ENCODE measurements around the gene SLC22A12. TPM values are rescaled to one million over a fixed set of nuclear protein-coding genes. Genes with fewer than 3 reads are reported as not detected.

SLC22A12 gene
- total and polyA plus RNA-seq, 2 of the 8 experiments (the other 6 are each of a cell fraction or from before 2014, with no cell fraction given): not detected

- Histone ChIP-seq H2BK5ac (ENCODE audit: low read depth, low read length) (no peak overlapping the region), H3K4me2 (ENCODE audit: insufficient read depth in 1 of 2, low read depth in 2 of 2, low read length in 2 of 2) (peak overlapping the region; percentile 70 to 94), H3K27me3 (replicated peaks in 1 of 4; ENCODE audit: control insufficient read depth in 3 of 4, extremely low read depth in 1 of 4, insufficient read depth in 3 of 4, low read length in 3 of 4) (peaks cover 42 to 73% (median 67%) of the 10 kb centered on the region in 4 experiments), H3K79me1 (ENCODE audit: low read depth, low read length) (no peaks in the 10 kb centered on the region), H2BK12ac (ENCODE audit: low read depth, low read length) (no peak overlapping the region), H3K27ac (ENCODE audit: low read depth, low read length) (no peak overlapping the region), H3K9me3 (ENCODE audit: insufficient read depth in 2 of 2, low read depth in 1 of 2, low read length in 1 of 2) (no peaks in the 10 kb centered on the region; a peak in 1 of 4 replicates), H3K4me1 (replicated peaks in 1 of 4; ENCODE audit: control insufficient read depth in 3 of 4, insufficient read depth in 4 of 4, low read length in 3 of 4) (peaks cover 4 to 24% (median 12%) of the 10 kb centered on the region in 4 experiments), H2BK120ac (replicated peaks; ENCODE audit: low read depth, low read length) (no peak overlapping the region), H2AK5ac (ENCODE audit: low read depth, low read length) (no peak overlapping the region), H3K36me3 (ENCODE audit: control insufficient read depth in 2 of 4, insufficient read depth in 4 of 4, low read length in 3 of 4) (peaks cover 0 to 6% (median 0%) of the 10 kb centered on the region in 4 experiments; a peak in 1 of 8 replicates), H3K23ac (ENCODE audit: insufficient read length) (no peak overlapping the region), H2BK20ac (ENCODE audit: low read length) (no peak overlapping the region), H2AFZ (ENCODE audit: low read length) (no peak overlapping the region), H3K4ac (replicated peaks; ENCODE audit: insufficient read length, low read depth, low read length) (no peak overlapping the region), H3K4me3 (ENCODE audit: extremely low read depth in 1 of 4, insufficient read depth in 2 of 4, low read depth in 3 of 4, low read length in 4 of 4) (peak overlapping the region; percentile 29 to 73 (median 42); a peak in 7 of 8 replicates), H3K14ac (ENCODE audit: insufficient read length) (no peak overlapping the region), H3K9ac (replicated peaks in 1 of 4; ENCODE audit: extremely low read depth in 1 of 4, low read depth in 3 of 4, low read length in 3 of 4) (no peak overlapping the region), H4K5ac (ENCODE audit: insufficient read length, low read depth, low read length) (no peak overlapping the region), H3K23me2 (ENCODE audit: low read depth, low read length) (peaks cover 23% of the 10 kb centered on the region), H2BK15ac (ENCODE audit: low read length) (no peak overlapping the region), H4K20me1 (replicated peaks in 1 of 2; ENCODE audit: control insufficient read depth in 1 of 2, insufficient read depth in 2 of 2, low read length in 2 of 2) (peaks cover 2 to 9% of the 10 kb centered on the region in 2 experiments), H4K8ac (ENCODE audit: extremely low read depth, insufficient read depth, low read length) (no peak overlapping the region), H3K18ac (ENCODE audit: extremely low read depth, low read length) (peak overlapping the region; percentile 71), H3K56ac (replicated peaks; ENCODE audit: insufficient read length, low read depth, low read length) (no peak overlapping the region), H4K91ac (replicated peaks; ENCODE audit: insufficient read length, low read length) (no peak overlapping the region), H3K79me2 (ENCODE audit: control insufficient read depth in 1 of 2, insufficient read depth in 2 of 2, low read length in 2 of 2) (no peaks in the 10 kb centered on the region)
- FAIRE-seq (no peak), DNase-seq (ENCODE audit: low read depth in 1 of 2, low spot score in 2 of 2) (no peak)
- ChIA-PET CTCF (ENCODE audit: partially characterized antibody) (interaction anchor here (0.8 to 15.7 kb wide), 9 partner anchors 9 to 272 kb away, joined by 3 to 201 read pairs (median 5); no protein-coding TSS in a partner anchor), POLR2A (ENCODE audit: partially characterized antibody) (interaction anchor here (0.6 to 1.6 kb wide), 2 partner anchors 10 to 429 kb away, joined by 3 to 5 read pairs; no protein-coding TSS in a partner anchor)
- 0% methylated on average over 3 of the region's 36 CpGs; no CpG with 5 or more reads in 1 of the 2 experiments for WGBS, 2 experiments (ENCODE audit: extremely low coverage in 1 of 2, insufficient coverage in 1 of 2, insufficient read length in 1 of 2, insufficient replicate concordance in 2 of 2, low coverage in 1 of 2, low lambda C conversion rate in 2 of 2, missing lambda C conversion rate in 1 of 2)
- TF ChIP-seq RAD21 (IDR thresholded peaks at IDR 0.05 in 1 of 2, conservative IDR thresholded peaks at IDR 0.05 in 1 of 2; ENCODE audit: low read depth in 2 of 2, low read length in 2 of 2) (no peak), FOSL1 (IDR thresholded peaks at IDR 0.05; ENCODE audit: insufficient read depth, low read depth, low read length) (no peak), SUZ12 (IDR thresholded peaks at IDR 0.05; ENCODE audit: low read length) (no peak; the same call in 1 of the 2 replicates), SIN3A (conservative IDR thresholded peaks at IDR 0.05 in 1 of 2, IDR thresholded peaks at IDR 0.05 in 1 of 2; ENCODE audit: low read depth in 1 of 2, low read length in 2 of 2) (no peak), TAF7 (optimal IDR thresholded peaks at IDR 0.05; ENCODE audit: borderline replicate concordance, low read depth, low read length) (no peak), BCL11A (IDR thresholded peaks at IDR 0.05; ENCODE audit: low read depth in 2 of 2, low read length in 2 of 2) (no peak), KDM4A (IDR thresholded peaks at IDR 0.05; ENCODE audit: low read depth, low read length, severe bottlenecking) (no peak)
Measured at GRCh38 chr11:64642871-64643255, 51.8 kb downstream of the SLC22A12 start.

Data from H1 (cell line).